ENCODE measurements around the gene MAVS.

DNA sequence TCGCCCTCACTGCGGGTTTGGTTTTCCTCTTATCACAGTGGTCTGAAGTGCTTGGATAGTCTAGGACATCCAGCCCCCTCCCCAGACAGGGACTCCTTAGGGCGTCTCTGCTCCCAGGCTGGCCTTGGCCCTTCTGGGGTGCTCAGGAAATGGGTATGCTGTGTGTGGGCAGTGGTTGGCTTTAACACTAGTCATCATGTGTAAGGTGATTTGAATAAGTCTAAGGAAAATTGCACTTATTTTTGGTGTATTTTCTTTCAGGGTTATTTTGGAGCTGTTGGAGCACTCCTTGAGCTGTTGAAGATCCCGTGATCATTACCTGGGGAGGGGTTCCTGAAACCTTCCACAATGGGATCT lies 76.3 kb downstream of the MAVS start:
- TF ChIP-seq EZH2 (IDR thresholded peaks at IDR 0.05; ENCODE audit: low read length, unreplicated experiment): no peak
- TF ChIP-seq, protein P1, sequence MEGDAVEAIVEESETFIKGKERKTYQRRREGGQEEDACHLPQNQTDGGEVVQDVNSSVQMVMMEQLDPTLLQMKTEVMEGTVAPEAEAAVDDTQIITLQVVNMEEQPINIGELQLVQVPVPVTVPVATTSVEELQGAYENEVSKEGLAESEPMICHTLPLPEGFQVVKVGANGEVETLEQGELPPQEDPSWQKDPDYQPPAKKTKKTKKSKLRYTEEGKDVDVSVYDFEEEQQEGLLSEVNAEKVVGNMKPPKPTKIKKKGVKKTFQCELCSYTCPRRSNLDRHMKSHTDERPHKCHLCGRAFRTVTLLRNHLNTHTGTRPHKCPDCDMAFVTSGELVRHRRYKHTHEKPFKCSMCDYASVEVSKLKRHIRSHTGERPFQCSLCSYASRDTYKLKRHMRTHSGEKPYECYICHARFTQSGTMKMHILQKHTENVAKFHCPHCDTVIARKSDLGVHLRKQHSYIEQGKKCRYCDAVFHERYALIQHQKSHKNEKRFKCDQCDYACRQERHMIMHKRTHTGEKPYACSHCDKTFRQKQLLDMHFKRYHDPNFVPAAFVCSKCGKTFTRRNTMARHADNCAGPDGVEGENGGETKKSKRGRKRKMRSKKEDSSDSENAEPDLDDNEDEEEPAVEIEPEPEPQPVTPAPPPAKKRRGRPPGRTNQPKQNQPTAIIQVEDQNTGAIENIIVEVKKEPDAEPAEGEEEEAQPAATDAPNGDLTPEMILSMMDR (conservative IDR thresholded peaks at IDR 0.05; ENCODE audit: low read depth, low read length): no peak
